HG02571 (cell line): ENCODE results near the gene TBC1D2B.

ENCODE experiments used
- ATAC-seq: cut with Tn5 transposase; IDR thresholded peaks from one replicate; pipeline ENCODE4 v1.9.1; 2021; ENCODE audit warnings: mild to moderate bottlenecking, moderate library complexity; ENCODE audit not compliant: unreplicated experiment

The TBC1D2B gene

GRCh38 chr15:78077053-78077870 is at the start of gene TBC1D2B:
TSS of gene TBC1D2B (minus strand) at chr15:78077711. CDS start at chr15:78077652, 59 bp downstream.
- peak; percentile 64 for ATAC-seq

- no peak for ATAC-seq
Measured at GRCh38 chr15:78125267-78125666, 47.8 kb upstream of the TBC1D2B start.

GRCh38 chr15:78120523-78120922 is 43.0 kb upstream of the TBC1D2B start:
- no peak for ATAC-seq

GRCh38 chr15:78112551-78112950 is 35.0 kb upstream of the TBC1D2B start:
- ATAC-seq = no peak

DNA sequence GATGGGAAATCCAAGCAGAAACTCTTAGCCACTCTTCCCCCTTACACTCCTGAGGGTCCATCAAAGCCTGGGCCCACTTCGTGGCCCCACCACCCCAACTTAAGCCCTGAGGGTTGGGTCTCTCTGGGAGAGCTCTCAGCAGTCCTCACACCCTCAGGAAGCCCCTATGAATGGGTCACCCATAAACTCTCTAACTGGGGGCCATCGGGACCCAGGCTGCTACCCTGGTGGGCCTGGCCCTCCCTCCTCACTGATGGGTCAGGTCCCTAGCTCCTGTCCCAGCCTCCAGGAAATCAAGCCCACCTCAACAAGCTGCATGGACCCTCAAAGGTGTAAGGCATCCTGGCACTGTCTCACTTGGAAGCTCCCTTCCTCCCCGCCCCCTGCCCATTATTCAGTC is 34.3 kb upstream of the TBC1D2B start:
- no peak for ATAC-seq

- ATAC-seq = no peak
Measured at GRCh38 chr15:78110916-78111475, 33.5 kb upstream of the TBC1D2B start.

GRCh38 chr15:78110096-78110495 is 32.6 kb upstream of the TBC1D2B start:
- ATAC-seq = no peak

- ATAC-seq = no peak
Measured at GRCh38 chr15:78109156-78109555, 31.6 kb upstream of the TBC1D2B start.

GRCh38 chr15:78108300-78109084 is 31.0 kb upstream of the TBC1D2B start:
- ATAC-seq = no peak

- no peak for ATAC-seq
Measured at GRCh38 chr15:78107471-78107870, 30.0 kb upstream of the TBC1D2B start.

DNA sequence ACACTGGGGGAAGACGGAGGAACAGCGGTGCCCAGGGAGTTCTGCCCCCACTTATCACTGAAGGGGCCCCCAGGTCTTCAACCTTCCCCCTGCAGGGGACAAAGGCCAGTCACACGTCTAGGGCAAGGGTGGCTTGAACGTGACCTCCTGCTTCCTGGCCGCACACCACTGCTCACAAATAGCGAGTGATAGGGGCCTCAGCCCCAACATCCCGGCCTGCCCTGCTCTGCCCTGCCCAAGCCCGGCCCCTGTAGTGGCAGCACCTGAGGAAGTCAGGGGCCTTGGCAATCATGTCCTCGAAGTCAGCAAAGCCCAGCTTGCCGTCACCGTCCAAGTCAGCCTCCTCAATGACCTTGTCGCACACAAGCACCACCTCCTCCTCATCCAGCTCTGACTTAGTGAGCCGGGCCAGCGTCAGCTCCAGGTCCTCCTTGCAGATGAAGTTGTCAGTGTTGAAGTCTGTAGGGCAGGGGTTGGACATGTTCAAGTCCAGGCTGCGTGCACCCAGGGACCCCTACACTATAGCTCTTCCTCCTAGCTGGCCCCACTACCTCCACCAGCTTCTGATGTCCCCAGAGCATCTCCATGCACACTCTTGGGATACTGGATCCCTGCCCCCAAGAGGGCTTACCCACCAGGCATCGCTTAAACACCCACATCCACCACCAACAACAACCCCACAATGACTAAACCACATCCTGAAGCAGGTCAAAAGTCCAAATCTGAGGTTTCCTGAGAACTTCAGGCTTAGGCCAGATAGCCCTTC is 28.1 kb upstream of the TBC1D2B start:
- ATAC-seq = no peak

DNA sequence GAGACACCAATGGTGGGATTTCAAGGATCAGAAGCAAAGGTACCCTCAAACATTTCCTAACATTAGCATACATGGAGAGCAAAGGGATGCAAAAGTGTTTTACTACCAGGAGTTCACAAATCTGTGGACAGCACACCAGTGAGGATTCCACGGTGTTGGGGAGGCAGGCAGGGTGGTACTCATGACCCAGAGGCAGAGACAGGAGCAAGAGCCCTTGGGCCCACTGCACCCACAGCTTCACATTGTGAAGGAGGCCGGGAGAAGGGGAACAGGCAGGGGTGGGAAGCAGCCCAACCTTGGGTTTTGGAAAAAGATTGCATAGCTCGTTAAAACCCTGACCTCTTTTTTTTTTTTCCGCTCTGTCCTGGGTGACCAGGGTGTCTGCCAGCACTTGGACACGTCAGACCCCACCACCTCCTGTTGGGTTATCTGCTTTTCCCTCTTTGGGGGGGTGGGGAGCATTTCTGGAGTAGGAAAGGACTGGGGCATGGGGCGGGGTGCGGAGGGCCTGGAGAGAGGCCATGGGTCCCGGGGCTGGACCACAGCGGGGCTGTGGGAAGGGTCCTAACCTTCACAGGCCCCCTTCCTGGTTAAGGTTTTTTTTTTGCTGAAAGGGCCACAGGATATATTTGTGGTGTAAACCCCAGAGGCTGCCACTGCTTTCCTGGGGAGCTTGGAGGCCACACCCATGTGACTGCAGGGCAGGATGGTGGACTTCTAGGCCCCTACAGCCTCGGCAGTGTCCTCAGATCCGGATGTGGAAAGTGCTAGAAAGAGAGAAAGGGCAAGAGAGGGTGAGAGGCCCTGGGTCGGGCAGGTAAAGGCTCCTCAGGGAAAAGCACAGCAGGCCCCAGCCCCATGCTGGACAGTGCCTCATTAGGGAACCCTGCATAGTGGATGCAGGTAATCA is 27.3 kb upstream of the TBC1D2B start:
- ATAC-seq = no peak

GRCh38 chr15:78104119-78104479 is 26.6 kb upstream of the TBC1D2B start:
- ATAC-seq = no peak

DNA sequence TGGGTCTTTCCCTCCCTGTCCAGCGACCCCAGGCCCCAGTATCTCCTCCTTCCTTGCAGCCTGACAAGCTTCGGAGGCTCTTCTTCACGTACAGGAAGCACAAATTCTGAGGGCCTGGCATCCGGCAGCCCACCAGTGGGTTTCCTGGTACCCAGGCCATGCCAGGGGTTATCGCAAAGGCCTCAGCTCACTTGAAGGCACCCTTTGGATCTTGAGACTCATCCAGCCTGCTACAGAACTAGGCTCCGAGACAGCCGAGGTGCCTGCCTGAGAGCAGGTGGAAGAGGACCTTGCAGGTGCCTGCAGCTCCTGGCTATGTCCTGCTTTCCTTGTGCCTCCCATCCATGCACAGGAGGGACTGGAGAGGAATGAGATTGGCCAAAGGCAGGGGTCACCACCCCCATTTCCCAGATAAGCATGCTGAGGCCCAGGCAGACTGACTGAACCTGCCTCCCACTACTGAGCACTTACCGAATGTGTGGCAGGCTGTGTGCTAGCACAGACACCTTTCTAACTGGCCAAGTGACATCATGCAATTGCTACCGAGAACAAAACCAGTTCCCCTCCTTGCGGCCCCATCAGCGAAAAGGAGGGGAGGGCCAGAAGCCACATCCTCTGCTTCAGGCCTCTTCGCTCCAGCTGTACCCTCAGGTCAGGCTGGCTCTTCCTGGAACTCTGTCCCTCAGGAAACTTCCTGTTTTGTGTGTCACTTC is 26.1 kb upstream of the TBC1D2B start:
- ATAC-seq = peak; percentile 60

DNA sequence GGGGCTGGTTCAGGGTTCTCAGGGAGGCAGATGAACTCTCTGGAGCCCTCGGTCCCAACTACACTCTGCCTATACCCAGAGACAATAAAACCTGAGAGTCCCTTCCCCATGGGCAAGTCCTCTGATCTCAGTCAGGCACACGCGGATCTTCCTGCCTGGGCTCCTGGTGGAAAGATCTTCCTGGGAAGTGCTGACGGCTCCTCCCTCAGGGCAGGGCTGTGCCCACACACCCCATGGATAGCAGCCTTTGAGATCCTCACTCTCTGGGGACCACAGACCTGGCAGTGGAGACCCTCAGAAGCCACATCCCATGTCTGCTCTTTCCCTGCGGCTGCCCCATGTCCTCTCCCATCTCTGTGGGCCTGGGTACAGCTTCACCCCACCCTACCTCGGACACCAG is 25.2 kb upstream of the TBC1D2B start:
- no peak for ATAC-seq

- no peak for ATAC-seq
Measured at GRCh38 chr15:78102211-78102610, 24.7 kb upstream of the TBC1D2B start.

GRCh38 chr15:78101423-78102105 is 24.1 kb upstream of the TBC1D2B start:
- no peak for ATAC-seq

- no peak for ATAC-seq
Measured at GRCh38 chr15:78100886-78101285, 23.4 kb upstream of the TBC1D2B start.
